Stimulated activated CD8-positive, alpha-beta memory T cell treated with anti-CD3 and anti-CD28 coated beads, Interleukin-4, amount 100 ng/mL, for 48 hours (primary cell): ENCODE data around the gene BCL2.
A peak's percentile ranks its signal among the peaks of the same experiment; 100 is the strongest.

Experiments used
- DNase-seq: peaks from one replicate; pipeline ENCODE4 v3.0.0-alpha.2; 2020

BCL2 gene

DNA sequence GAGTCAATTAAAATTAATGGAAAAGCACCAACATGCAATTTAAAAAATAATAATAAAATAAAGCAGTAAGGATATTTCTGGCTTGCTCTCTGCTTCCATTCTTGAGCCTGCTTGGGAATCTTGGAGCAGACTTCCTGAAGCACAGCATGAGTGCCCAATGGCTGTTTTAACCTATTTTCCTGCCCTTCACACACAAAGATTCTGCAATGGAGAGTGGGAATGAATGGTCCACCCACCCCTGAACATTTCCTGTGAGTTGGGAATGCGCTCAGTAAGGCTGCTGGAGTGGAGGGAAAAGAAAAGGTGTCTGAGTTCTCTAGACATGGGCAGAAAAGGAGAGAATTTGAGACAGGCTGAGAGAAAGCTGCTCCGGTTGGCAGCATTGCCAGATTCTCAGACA, 140.6 kb downstream of the BCL2 start:
- no peak for DNase-seq

GRCh38 chr18:63177919-63178821, 141.4 kb downstream of the BCL2 start:
- DNase-seq: no peak

GRCh38 chr18:63177259-63177658, 142.3 kb downstream of the BCL2 start:
- no peak for DNase-seq

- no peak for DNase-seq
Observed at GRCh38 chr18:63175264-63175663, 144.3 kb downstream of the BCL2 start.

- no peak for DNase-seq
Observed at GRCh38 chr18:63173983-63174382, 145.6 kb downstream of the BCL2 start.

DNA sequence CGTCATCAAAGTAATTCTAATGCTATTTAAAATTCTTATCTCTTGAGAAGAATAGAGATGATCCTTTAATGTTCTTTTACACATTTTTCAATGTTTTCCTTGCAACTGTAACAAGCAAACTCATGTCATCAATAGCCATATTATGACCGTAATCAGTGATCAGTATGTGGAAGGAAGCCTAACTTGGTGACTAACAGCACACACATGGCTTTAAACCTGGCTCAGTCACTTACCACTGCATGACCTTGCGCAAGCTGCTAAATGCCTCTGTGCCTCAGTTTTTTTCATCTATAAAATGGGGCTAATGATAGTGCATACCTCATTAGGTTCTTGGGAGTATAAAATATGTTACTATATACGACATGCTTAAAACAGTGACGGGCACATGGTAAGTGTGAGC, 149.7 kb downstream of the BCL2 start:
- DNase-seq: no peak

GRCh38 chr18:63168287-63168686, 151.3 kb downstream of the BCL2 start:
- DNase-seq: no peak

DNA sequence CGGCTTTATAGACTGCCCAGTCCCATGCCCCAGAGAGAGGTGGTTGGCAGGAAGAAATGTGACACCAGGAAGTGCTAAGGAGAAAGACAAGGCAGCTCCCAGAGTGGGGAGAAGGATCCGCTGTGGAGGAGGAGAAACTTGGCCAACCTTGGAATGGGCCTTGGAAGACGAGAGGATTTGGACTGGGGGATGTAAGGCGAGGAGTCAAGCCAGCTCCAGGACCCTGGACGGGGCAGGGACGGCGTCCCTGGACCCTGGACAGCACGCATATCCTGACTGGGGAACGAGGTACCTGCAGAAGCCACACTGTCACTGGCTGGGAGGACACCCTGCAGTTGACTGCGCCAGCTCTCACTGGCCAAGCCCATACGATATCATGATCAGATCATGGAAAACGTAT, 153.4 kb downstream of the BCL2 start:
- DNase-seq: no peak

DNA sequence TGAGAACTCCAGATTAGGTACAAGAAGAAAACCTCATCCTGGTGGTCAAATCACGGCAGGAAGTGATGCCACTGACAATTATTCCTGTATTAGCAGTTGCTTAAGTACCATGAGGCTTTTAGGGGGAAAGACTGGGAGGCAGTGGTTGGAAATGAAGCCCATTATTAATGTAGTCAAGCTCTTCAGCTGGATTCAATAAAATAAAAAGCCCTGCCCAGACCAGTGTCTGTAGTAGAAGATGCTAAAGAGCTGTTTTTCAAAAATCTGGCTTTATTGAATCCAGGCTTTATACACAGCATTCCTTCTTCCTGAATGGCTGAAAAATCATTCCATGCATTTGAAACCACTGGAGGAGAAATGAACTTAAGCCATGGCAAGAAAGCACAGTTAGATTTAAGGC, 155.2 kb downstream of the BCL2 start:
- DNase-seq: no peak

- peak; percentile 64 for DNase-seq
Observed at GRCh38 chr18:63162271-63163014, 157.1 kb downstream of the BCL2 start.

GRCh38 chr18:63161761-63162195, 157.8 kb downstream of the BCL2 start:
- peak; percentile 81 for DNase-seq

- peak; percentile 56 for DNase-seq
Observed at GRCh38 chr18:63161032-63161760, 158.4 kb downstream of the BCL2 start.

DNA sequence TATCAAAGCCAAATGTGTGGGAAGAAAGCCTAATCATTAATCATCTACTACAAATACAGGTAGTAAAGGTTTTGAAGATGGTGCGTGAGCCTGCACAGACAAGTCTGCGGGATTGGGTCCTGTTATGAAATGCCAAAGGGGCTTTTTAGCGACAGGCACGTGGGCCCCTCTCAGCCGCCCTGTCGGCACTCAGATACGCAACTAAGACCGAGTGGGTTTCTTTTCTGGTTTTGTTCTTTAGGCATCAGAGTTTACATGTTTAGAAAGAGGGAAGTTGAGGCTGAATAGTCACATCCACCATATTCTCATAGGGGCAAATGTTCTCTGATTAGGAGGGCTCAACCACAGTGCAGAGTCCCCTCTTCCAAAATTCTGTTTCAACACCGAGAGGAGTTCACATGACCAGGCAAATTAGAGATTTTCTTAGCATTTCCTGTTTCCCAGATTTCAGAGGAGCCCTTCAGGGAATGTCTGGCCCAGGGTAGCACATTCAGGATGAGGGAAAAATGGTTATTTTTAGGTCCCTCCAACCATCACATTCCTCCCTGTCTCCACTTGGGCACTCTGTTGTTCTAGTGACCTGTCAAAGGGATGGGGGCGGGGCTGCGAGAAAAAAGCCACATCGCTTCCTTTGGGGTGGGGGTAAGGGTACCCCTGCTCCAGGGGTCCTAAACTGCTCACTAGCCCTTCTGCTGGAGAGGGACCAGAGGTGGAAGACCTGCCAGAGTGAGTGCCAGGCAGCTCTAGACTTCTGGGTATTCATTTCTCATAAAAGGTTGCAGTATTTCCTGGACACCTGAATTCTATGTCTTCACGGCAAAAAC, 159.2 kb downstream of the BCL2 start:
- DNase-seq: peak; percentile 53

DNA sequence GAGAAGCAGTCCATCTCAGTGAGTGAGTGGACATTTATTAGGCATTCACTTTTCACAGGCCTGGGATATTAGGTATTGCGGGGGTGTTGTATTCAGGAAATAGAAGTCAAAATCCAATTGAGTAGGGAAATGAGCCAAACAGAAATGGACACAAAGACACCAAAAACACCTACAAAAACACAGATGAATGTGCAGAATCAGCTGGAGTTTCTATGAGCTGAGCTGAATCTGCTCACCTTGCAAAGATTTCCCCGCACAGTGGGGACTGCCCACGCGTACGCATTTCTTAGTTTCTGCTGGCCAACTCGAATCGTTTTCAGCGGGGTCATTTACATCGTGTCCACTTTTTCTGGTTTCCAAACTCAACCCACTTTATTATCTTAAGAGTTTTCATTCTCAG, 160.0 kb downstream of the BCL2 start:
- DNase-seq: peak; percentile 70

- DNase-seq: peak; percentile 66
Observed at GRCh38 chr18:63158676-63159291, 160.8 kb downstream of the BCL2 start.

DNA sequence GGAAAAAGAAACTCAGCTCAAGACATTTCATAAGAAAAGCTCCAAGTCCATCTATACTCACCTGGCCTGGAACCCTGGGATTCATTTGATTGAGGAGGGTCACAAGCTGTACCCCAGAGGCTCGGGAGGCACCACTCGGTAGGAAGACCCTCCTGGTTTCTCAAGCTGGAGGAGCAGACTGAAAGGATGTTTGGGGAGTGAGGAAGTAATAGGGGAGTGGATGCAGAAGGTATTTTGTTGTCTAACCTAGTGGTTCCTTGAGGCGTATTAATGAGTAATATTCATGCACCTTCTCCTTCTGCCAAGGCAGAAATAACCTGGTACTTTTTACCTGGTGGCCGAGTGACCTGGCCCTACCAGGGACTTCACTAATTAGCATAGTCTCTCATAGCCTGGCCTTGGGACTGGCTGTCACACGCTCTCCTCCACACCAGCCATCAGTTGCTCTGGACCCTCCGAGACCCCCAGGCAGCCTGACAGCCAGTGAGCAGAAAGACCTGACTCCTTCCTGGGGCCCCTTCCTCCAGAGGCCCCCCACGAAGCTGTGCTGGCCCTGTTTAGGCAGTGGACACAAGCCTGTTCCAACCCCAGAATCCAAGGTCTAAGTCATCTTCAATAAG, 161.4 kb downstream of the BCL2 start:
- no peak for DNase-seq

DNA sequence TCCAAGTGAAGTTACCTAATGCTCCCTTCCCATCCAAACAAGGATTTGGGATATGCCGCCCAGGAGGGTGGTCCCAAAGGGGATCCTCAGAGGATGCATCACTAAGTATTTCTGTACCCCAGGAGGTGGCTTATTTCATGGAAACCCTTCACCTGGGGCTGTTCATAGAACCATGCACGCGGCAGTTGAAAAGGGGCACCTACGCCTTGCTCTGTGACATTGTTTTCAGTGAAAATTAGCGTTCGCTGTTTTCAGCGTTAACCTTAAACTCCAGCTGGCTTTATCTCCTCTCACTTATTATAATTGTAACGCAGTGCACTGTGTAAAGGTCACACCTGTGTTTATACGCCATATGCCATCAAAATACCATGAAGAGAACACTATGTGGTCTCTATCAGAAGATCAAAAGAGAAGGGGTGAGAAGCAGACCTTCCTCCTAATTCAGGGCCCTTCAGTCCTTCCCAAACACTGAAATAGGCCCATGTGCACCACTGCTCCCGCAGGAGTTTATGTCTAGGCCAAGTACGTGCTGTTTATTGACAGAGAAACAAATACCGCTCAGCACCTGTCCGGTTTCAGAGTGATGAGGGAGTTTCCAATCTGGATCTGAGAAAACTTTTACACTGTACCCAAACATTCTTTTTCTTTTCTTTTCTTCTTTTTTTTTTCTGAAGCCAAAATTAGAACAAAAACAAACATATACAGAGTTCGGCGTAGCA, 162.1 kb downstream of the BCL2 start:
- DNase-seq: no peak

- no peak for DNase-seq
Observed at GRCh38 chr18:63155910-63156773, 163.4 kb downstream of the BCL2 start.

GRCh38 chr18:63155169-63155852, 164.3 kb downstream of the BCL2 start:
- peak; percentile 85 for DNase-seq
